HepG2 (cell line): ENCODE measurements around the gene ZNF554. TPM values are rescaled to one million over a fixed set of nuclear protein-coding genes. Genes with fewer than 3 reads are reported as not detected.

Experiments used
- ATRX ChIP-seq: sonication (generic); formaldehyde crosslinking; IDR thresholded peaks from 2 replicates; pipeline ENCODE4 v1.4.0; 2020; ENCODE audit warnings: missing genetic modification reagents, borderline replicate concordance
- BATF2 ChIP-seq: sonication (generic); formaldehyde crosslinking; IDR thresholded peaks from 2 replicates; pipeline ENCODE4 v1.8.0; 2022; ENCODE audit warnings: mild to moderate bottlenecking, missing genetic modification reagents, moderate library complexity
- BCLAF1 ChIP-seq: fragments of 450-650 bp; IDR thresholded peaks from 2 replicates; pipeline ENCODE4 v1.6.1; 2017; ENCODE audit warnings: mild to moderate bottlenecking
- BORCS8-MEF2B ChIP-seq: sonication (generic); formaldehyde crosslinking; IDR thresholded peaks from 2 replicates; pipeline ENCODE4 v1.8.0; 2022; ENCODE audit warnings: mild to moderate bottlenecking, missing genetic modification reagents
- CREB1 ChIP-seq, 2 experiments: fragments of 450-650 bp in 1 of 2; IDR thresholded peaks; 2 replicates each; pipeline ENCODE4 v1.6.1; 2016 to 2017; ENCODE audit warnings: control low read depth in 1 of 2, mild to moderate bottlenecking in 1 of 2, missing compliant biosample characterization in 1 of 2, missing genetic modification characterization in 1 of 2
- ELF1 ChIP-seq: sonication (generic); formaldehyde crosslinking; IDR thresholded peaks from 2 replicates; pipeline ENCODE4 v1.4.0; 2020; ENCODE audit warnings: missing genetic modification reagents
- NR2F1 ChIP-seq, 2 experiments: fragments of 450-650 bp in 1 of 2; formaldehyde crosslinking in 1 of 2; IDR thresholded peaks; 2 replicates each; pipeline versions ENCODE4 v1.5.0 to v1.6.1; 2016 to 2020; ENCODE audit warnings: mild to moderate bottlenecking in 1 of 2, missing compliant biosample characterization in 1 of 2, missing genetic modification reagents in 1 of 2, moderate library complexity in 1 of 2
- SMAD9 ChIP-seq: sonication (generic); formaldehyde crosslinking; IDR thresholded peaks from 2 replicates; pipeline ENCODE4 v1.5.1; 2020; ENCODE audit warnings: mild to moderate bottlenecking, missing genetic modification reagents
- SMARCC2 ChIP-seq: fragments of 450-650 bp; IDR thresholded peaks from 2 replicates; pipeline ENCODE4 v1.6.1; 2017; ENCODE audit warnings: antibody characterized with exemption, mild to moderate bottlenecking
- SP2 ChIP-seq: sonication (generic); formaldehyde crosslinking; IDR thresholded peaks from 2 replicates; pipeline ENCODE4 v1.5.1; 2020; ENCODE audit warnings: mild to moderate bottlenecking, missing genetic modification reagents
- WIZ ChIP-seq: sonication (generic); formaldehyde crosslinking; IDR thresholded peaks from 2 replicates; pipeline ENCODE4 v1.5.1; 2020; ENCODE audit warnings: mild to moderate bottlenecking, missing genetic modification reagents
- ZNF142 ChIP-seq: sonication (generic); formaldehyde crosslinking; IDR thresholded peaks from 2 replicates; pipeline ENCODE4 v1.4.0; 2020; ENCODE audit warnings: missing genetic modification reagents
- ZNF234 ChIP-seq: sonication (generic); formaldehyde crosslinking; conservative IDR thresholded peaks from 2 replicates; pipeline ENCODE4 v1.5.1; 2020; ENCODE audit warnings: mild to moderate bottlenecking, missing genetic modification reagents
- ZNF24 ChIP-seq: fragments of 450-650 bp; IDR thresholded peaks from 2 replicates; pipeline ENCODE4 v1.6.1; 2017; ENCODE audit warnings: antibody characterized with exemption, mild to moderate bottlenecking
- ZNF33A ChIP-seq: sonication (generic); formaldehyde crosslinking; IDR thresholded peaks from 2 replicates; pipeline ENCODE4 v1.5.1; 2020; ENCODE audit warnings: missing genetic modification reagents, mild to moderate bottlenecking, moderate library complexity, borderline replicate concordance
- ZNF33B ChIP-seq: sonication (generic); formaldehyde crosslinking; IDR thresholded peaks from 2 replicates; pipeline ENCODE4 v1.5.1; 2020; ENCODE audit warnings: mild to moderate bottlenecking, missing genetic modification reagents
- ZNF597 ChIP-seq: sonication (generic); formaldehyde crosslinking; IDR thresholded peaks from 2 replicates; pipeline ENCODE4 v1.5.0; 2020; ENCODE audit warnings: missing genetic modification reagents
- ZNF790 ChIP-seq: sonication (generic); formaldehyde crosslinking; IDR thresholded peaks from 2 replicates; pipeline ENCODE4 v1.8.0; 2022; ENCODE audit warnings: missing genetic modification reagents, mild to moderate bottlenecking, borderline replicate concordance
- polyA plus RNA-seq, 8 experiments: library from polyadenylated mRNA; depleted of rRNA in 3 of 8; stranded (reverse) in 7 of 8; unstranded in 1 of 8; fragments of >200 nt; fragmentation: Illumina TruSeq in 4 of 8; extraction: Trizol in 4 of 8; gene quantifications; 2 replicates each; pipeline versions ENCODE4 v1.2.1 to v1.2.3, GENCODE V29; 2011 to 2016; ENCODE audit warnings: low read depth in 4 of 8, missing spikeins in 1 of 8, mixed read lengths in 1 of 8; ENCODE audit not compliant: insufficient read depth in 1 of 8
- total RNA-seq, 5 experiments: library from RNA; depleted of rRNA; stranded (reverse); fragments of >200 nt; fragmentation: Illumina TruSeq; extraction: Trizol; gene quantifications; 2 replicates each; pipeline ENCODE4 v1.2.3, GENCODE V29; 2016; ENCODE audit warnings: low read depth in 1 of 5

ZNF554 gene
- total and polyA plus RNA-seq, 2 of the 13 experiments (the other 11 are each of a cell fraction or from before 2014, with no cell fraction given) = 2.2 to 2.7 TPM

- no peak for TF ChIP-seq BCLAF1
- no peak for TF ChIP-seq ZNF33A (CRISPR knock-in tag)
- peak; percentile 88 to 95 for TF ChIP-seq NR2F1 (CRISPR knock-in tag; IDR thresholded peaks at IDR 0.05)
- TF ChIP-seq ATRX (CRISPR knock-in tag) = no peak
- peak; percentile 84 for TF ChIP-seq ELF1 (CRISPR knock-in tag)
- TF ChIP-seq ZNF234 = no peak
- no peak for TF ChIP-seq SMARCC2
- no peak; the same call in 1 of the 2 replicates for TF ChIP-seq ZNF24
- no peak for TF ChIP-seq ZNF597 (CRISPR knock-in tag)
- peak; percentile 98 for TF ChIP-seq BATF2 (CRISPR knock-in tag)
- TF ChIP-seq ZNF33B (CRISPR knock-in tag) = peak; percentile 56; the same call in 1 of the 2 replicates
- TF ChIP-seq WIZ (CRISPR knock-in tag) = peak; percentile 76; the same call in 1 of the 2 replicates
- peak; percentile 95 for TF ChIP-seq SMAD9 (CRISPR knock-in tag)
- peak; percentile 95 for TF ChIP-seq BORCS8-MEF2B (CRISPR knock-in tag)
- TF ChIP-seq SP2 (CRISPR knock-in tag) = peak; percentile 90
- peak; percentile 93 for TF ChIP-seq ZNF142 (CRISPR knock-in tag)
- peak; percentile 65; the same call in 1 of the 2 replicates for TF ChIP-seq ZNF790
- peak; percentile 96 for TF ChIP-seq CREB1 (IDR thresholded peaks at IDR 0.05)
- TF ChIP-seq CREB1 (CRISPR knock-in tag; IDR thresholded peaks at IDR 0.05) = peak; percentile 97
Measured at GRCh38 chr19:2782936-2783780, 36.5 kb upstream of the ZNF554 start, which contains the start of gene SGTA (continued).
